Bone marrow (tissue), 2 donors: ENCODE results near the gene FEZF2.

Experiments
- DNase-seq, 2 donors: peaks; one replicate each; lab custom pipeline; 2025; lab: John Stamatoyannopoulos, UW

The FEZF2 gene

GRCh38 chr3:62329971-62330370, 43.4 kb downstream of the FEZF2 start:
- no peak for DNase-seq

DNA sequence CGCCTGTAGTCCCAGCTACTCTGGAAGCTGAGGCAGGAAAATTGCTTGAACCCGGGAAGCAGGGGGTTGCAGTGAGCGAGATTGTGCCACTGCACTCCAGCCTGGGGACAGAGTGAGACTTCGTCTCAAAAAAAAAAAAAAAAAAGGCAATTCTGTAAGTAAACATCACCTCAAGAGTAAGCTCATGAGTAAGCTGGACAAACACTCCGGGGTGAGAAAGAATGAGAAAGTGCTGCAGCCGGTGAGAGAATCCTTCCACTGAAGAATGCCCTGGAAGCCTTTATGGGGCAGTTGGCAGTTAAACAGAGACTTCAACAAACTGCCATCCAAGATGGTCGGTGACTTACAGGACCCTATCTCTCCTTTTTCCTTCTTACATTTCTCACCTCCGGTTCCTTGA, 47.5 kb downstream of the FEZF2 start:
- no peak for DNase-seq

GRCh38 chr3:62323241-62323640, 50.1 kb downstream of the FEZF2 start:
- DNase-seq: no peak
